22Rv1 (cell line): Measurements from ENCODE around the gene NID1.

ENCODE experiments used
- CTCF ChIP-seq: fragments of 450-650 bp; IDR thresholded peaks from 2 replicates; pipeline ENCODE4 v1.5.1; 2017; ENCODE audit warnings: mild to moderate bottlenecking
- ZFX ChIP-seq: fragments of 450-650 bp; IDR thresholded peaks from 2 replicates; pipeline ENCODE4 v1.6.1; 2017; ENCODE audit warnings: antibody characterized with exemption, borderline replicate concordance

GRCh38 chr1:235933766-235934116, 131.1 kb downstream of the NID1 start:
- no peak for TF ChIP-seq CTCF
- TF ChIP-seq ZFX: no peak
